Neural cell (in vitro differentiated cells): Measurements from ENCODE around the gene HS1BP3. TPM values are rescaled to one million over a fixed set of nuclear protein-coding genes. Genes with fewer than 3 reads are reported as not detected.

Experiments
- H2AFZ ChIP-seq: fragments of 200-600, 300-800 bp; sonication (generic), shearing (Covaris generic); 2 replicates; pipeline ENCODE4 v1.6.0; 2014; ENCODE audit warnings: low read depth, mild to moderate bottlenecking, antibody characterized with exemption, low read length, moderate library complexity
- H3F3A ChIP-seq: fragments of 200-600 bp; shearing (Covaris generic); 2 replicates; pipeline ENCODE4 v1.6.1; 2016; ENCODE audit warnings: mild to moderate bottlenecking, moderate library complexity, mixed read lengths, antibody characterized with exemption, low read length; ENCODE audit not compliant: insufficient read depth, poor library complexity, severe bottlenecking
- H3K27ac ChIP-seq: fragments of 200-600, 300-800 bp; sonication (generic), shearing (Covaris generic); 2 replicates; pipeline ENCODE4 v1.5.1; 2014; ENCODE audit warnings: mild to moderate bottlenecking, low read length, moderate library complexity
- H3K27me3 ChIP-seq: fragments of 300-800, 200-600 bp; sonication (generic), shearing (Covaris generic); 2 replicates; pipeline ENCODE4 v1.6.0; 2014; ENCODE audit warnings: mild to moderate bottlenecking, low read depth, low read length, moderate library complexity; ENCODE audit not compliant: insufficient read depth
- H3K36me3 ChIP-seq: fragments of 300-800, 200-600 bp; sonication (generic), shearing (Covaris generic); 2 replicates; pipeline ENCODE4 v1.5.1; 2014; ENCODE audit warnings: mild to moderate bottlenecking, antibody characterized with exemption, low read length, moderate library complexity; ENCODE audit not compliant: insufficient read depth
- H3K4me2 ChIP-seq: fragments of 300-800, 200-600 bp; sonication (generic), shearing (Covaris generic); 2 replicates; pipeline ENCODE4 v1.6.0; 2014; ENCODE audit warnings: mild to moderate bottlenecking, low read length
- H3K4me3 ChIP-seq: fragments of 300-800, 200-600 bp; sonication (generic), shearing (Covaris generic); 2 replicates; pipeline ENCODE4 v1.5.1; 2014; ENCODE audit warnings: mild to moderate bottlenecking, low read length, moderate library complexity
- H3K79me2 ChIP-seq: fragments of 200-600 bp; shearing (Covaris generic); replicated peaks from 2 replicates; pipeline ENCODE4 v1.6.0; 2014; ENCODE audit warnings: mild to moderate bottlenecking, low read length, moderate library complexity; ENCODE audit not compliant: insufficient read depth
- H3K9ac ChIP-seq: fragments of 300-800, 200-600 bp; sonication (generic), shearing (Covaris generic); 2 replicates; pipeline ENCODE4 v1.6.1; 2016; ENCODE audit warnings: mild to moderate bottlenecking, low read length, mixed read lengths
- H3K9me2 ChIP-seq: fragments of 200-600 bp; shearing (Covaris generic); 2 replicates; pipeline ENCODE4 v1.6.1; 2016; ENCODE audit warnings: mild to moderate bottlenecking, low read length, mixed read lengths; ENCODE audit not compliant: insufficient read depth
- H3K9me3 ChIP-seq: fragments of 200-600, 300-800 bp; sonication (generic), shearing (Covaris generic); 2 replicates; pipeline ENCODE4 v1.6.1; 2016; ENCODE audit warnings: mild to moderate bottlenecking, mixed run types, low read length, moderate library complexity, mixed read lengths
- H4K20me1 ChIP-seq: fragments of 200-600 bp; shearing (Covaris generic); 2 replicates; pipeline ENCODE4 v1.6.1; 2016; ENCODE audit warnings: mild to moderate bottlenecking, mixed run types; ENCODE audit not compliant: insufficient read depth
- CTCF ChIP-seq: fragments of 450-650 bp; IDR thresholded peaks from 2 replicates; pipeline ENCODE4 v1.5.1; 2014; ENCODE audit warnings: antibody characterized with exemption, mild to moderate bottlenecking, moderate library complexity; ENCODE audit not compliant: poor library complexity, severe bottlenecking
- EP300 ChIP-seq: fragments of 450-650 bp; conservative IDR thresholded peaks from 2 replicates; pipeline ENCODE4 v1.6.1; 2014; ENCODE audit warnings: antibody characterized with exemption, mild to moderate bottlenecking, moderate library complexity; ENCODE audit not compliant: poor library complexity, severe bottlenecking
- EZH2 ChIP-seq: fragments of 200-600, 300-800 bp; shearing (Covaris generic), sonication (generic); IDR thresholded peaks from 2 replicates; pipeline ENCODE4 v1.6.1; 2014; ENCODE audit warnings: antibody characterized with exemption, low read length, borderline replicate concordance, mild to moderate bottlenecking; ENCODE audit not compliant: insufficient read depth, poor library complexity, severe bottlenecking
- MXI1 ChIP-seq: fragments of 450-650 bp; conservative IDR thresholded peaks from 2 replicates; pipeline ENCODE4 v1.6.1; 2014; ENCODE audit warnings: antibody characterized with exemption, mild to moderate bottlenecking; ENCODE audit not compliant: poor library complexity, severe bottlenecking
- POLR2AphosphoS5 ChIP-seq: IDR thresholded peaks from 2 replicates; pipeline ENCODE4 v1.6.1; 2012
- RAD21 ChIP-seq: fragments of 450-650 bp; conservative IDR thresholded peaks from 2 replicates; pipeline ENCODE4 v1.6.1; 2014; ENCODE audit warnings: antibody characterized with exemption, mild to moderate bottlenecking, moderate library complexity
- REST ChIP-seq: IDR thresholded peaks from 2 replicates; pipeline ENCODE4 v1.6.1; 2012; ENCODE audit warnings: borderline replicate concordance
- SMC3 ChIP-seq: fragments of 450-650 bp; conservative IDR thresholded peaks from 2 replicates; pipeline ENCODE4 v1.6.1; 2014; ENCODE audit warnings: antibody characterized with exemption, mild to moderate bottlenecking, moderate library complexity; ENCODE audit not compliant: poor library complexity
- TAF1 ChIP-seq: IDR thresholded peaks from 2 replicates; pipeline ENCODE4 v1.6.1; 2012; ENCODE audit warnings: low read depth
- polyA plus RNA-seq: library from polyadenylated mRNA; depleted of rRNA; stranded (reverse); fragments of >200 nt; gene quantifications from 2 replicates; pipeline ENCODE4 v1.2.3, GENCODE V29; 2014

HS1BP3 gene
- polyA plus RNA-seq, 1 donor from 2014 or later, result 8.9 TPM

GRCh38 chr2:20669562-20670314, 18.8 kb upstream of the HS1BP3 start:
- H4K20me1 ChIP-seq, result no peaks in the 10 kb centered on the region
- no peak overlapping the region for H3K4me2 ChIP-seq
- no peak overlapping the region for H3K4me3 ChIP-seq
- H3K27me3 ChIP-seq, result peaks cover 90% of the 10 kb centered on the region
- H3K9ac ChIP-seq, result no peak overlapping the region
- no peaks in the 10 kb centered on the region for H3F3A ChIP-seq
- H3K36me3 ChIP-seq, result no peaks in the 10 kb centered on the region
- no peaks in the 10 kb centered on the region for H3K9me2 ChIP-seq
- no peaks in the 10 kb centered on the region for H3K79me2 ChIP-seq
- no peak overlapping the region for H2AFZ ChIP-seq
- H3K9me3 ChIP-seq, result no peaks in the 10 kb centered on the region
- no peak overlapping the region for H3K27ac ChIP-seq
- TF ChIP-seq SMC3, result no peak
- TF ChIP-seq EP300, result no peak
- TF ChIP-seq MXI1, result no peak
- no peak for TF ChIP-seq EZH2

- Histone ChIP-seq H3K27ac (no peak overlapping the region), H3K4me2 (no peak overlapping the region), H3K79me2 (no peaks in the 10 kb centered on the region), H3K36me3 (no peaks in the 10 kb centered on the region), H3K4me3 (no peak overlapping the region), H4K20me1 (no peaks in the 10 kb centered on the region), H3F3A (no peaks in the 10 kb centered on the region), H3K9ac (no peak overlapping the region), H3K9me2 (no peaks in the 10 kb centered on the region), H3K9me3 (no peaks in the 10 kb centered on the region), H2AFZ (no peak overlapping the region), H3K27me3 (peaks cover 96% of the 10 kb centered on the region)
- no peak for TF ChIP-seq SMC3
- TF ChIP-seq REST, result no peak
- no peak for TF ChIP-seq TAF1
- no peak for TF ChIP-seq CTCF
- TF ChIP-seq RAD21, result no peak
- TF ChIP-seq MXI1, result no peak
- no peak for TF ChIP-seq EZH2
- TF ChIP-seq POLR2AphosphoS5, result no peak
- no peak for TF ChIP-seq EP300
Measured at GRCh38 chr2:20668871-20669475, 18.1 kb upstream of the HS1BP3 start.
